NK-92 treated with Interleukin-12 subunit alpha and Interleukin-12 subunit beta, amount 100 ng/mL, for 24 hours (cell line): ENCODE results near the gene PCDHB5.
A peak's percentile ranks its signal among the peaks of the same experiment; 100 is the strongest.
"Not testable (repeated sequence)": the region's sequence is repeated elsewhere in the genome, so short reads cannot be mapped to it uniquely, and the experiment has no call there.

Experiments used
- DNase-seq: peaks from one replicate; lab custom pipeline; 2025; lab: John Stamatoyannopoulos, UW

Gene PCDHB5

GRCh38 chr5:141135030-141135717 is at the start of gene PCDHB5:
Gene PCDHB5 (plus strand): TSS chr5:141135206. CDS start chr5:141135435, 229 bp downstream.
- DNase-seq, result no peak

- no peak for DNase-seq
These were observed 40.3 kb upstream of the PCDHB5 start, which contains the start of gene PCDHB2 for GRCh38 chr5:141094481-141095262. Gene PCDHB2 (plus strand): TSS chr5:141094615. CDS start chr5:141094791, 176 bp downstream.

- no peak for DNase-seq
These were observed 39.8 kb upstream of the PCDHB5 start for GRCh38 chr5:141095263-141095641.

GRCh38 chr5:141096181-141096580 is 38.8 kb upstream of the PCDHB5 start:
- not testable (repeated sequence) for DNase-seq

- not testable (repeated sequence) for DNase-seq
These were observed 38.4 kb upstream of the PCDHB5 start for GRCh38 chr5:141096586-141096985.

GRCh38 chr5:141100243-141100805 is 34.7 kb upstream of the PCDHB5 start, which contains the start of gene PCDHB3:
Gene PCDHB3 (plus strand): TSS chr5:141100473. CDS start chr5:141100650, 177 bp downstream.
- peak; percentile 35 for DNase-seq

DNA sequence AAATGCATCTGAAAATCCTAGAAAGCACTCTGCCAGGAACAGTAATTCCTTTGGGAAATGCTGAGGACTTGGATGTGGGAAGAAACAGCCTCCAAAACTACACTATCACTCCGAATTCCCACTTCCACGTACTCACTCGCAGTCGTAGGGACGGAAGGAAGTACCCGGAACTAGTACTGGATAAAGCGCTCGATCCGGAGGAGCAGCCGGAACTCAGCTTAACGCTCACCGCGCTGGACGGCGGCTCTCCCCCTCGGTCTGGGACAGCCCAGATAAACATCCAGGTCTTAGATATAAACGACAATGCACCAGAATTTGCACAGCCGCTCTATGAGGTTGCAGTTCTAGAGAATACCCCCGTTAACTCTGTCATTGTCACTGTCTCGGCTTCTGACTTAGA is 33.9 kb upstream of the PCDHB5 start:
- no peak for DNase-seq

DNA sequence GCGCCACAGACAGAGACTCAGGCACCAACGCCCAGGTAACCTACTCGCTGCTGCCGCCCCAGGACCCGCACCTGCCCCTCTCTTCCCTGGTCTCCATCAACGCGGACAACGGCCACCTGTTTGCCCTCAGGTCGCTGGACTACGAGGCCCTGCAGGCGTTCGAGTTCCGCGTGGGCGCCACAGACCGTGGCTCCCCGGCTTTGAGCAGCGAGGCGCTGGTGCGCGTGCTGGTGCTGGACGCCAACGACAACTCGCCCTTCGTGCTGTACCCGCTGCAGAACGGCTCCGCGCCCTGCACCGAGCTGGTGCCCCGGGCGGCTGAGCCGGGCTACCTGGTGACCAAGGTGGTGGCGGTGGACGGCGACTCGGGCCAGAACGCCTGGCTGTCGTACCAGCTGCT is 32.9 kb upstream of the PCDHB5 start:
- not testable (repeated sequence) for DNase-seq

- DNase-seq, result not testable (repeated sequence)
These were observed 32.5 kb upstream of the PCDHB5 start for GRCh38 chr5:141102471-141102870.

- no peak for DNase-seq
These were observed 29.7 kb upstream of the PCDHB5 start for GRCh38 chr5:141105350-141105749.

- no peak for DNase-seq
These were observed 15.8 kb upstream of the PCDHB5 start for GRCh38 chr5:141119250-141119649.

- DNase-seq, result no peak
These were observed 13.4 kb upstream of the PCDHB5 start, which contains the start of gene PCDHB4 for GRCh38 chr5:141121563-141121962. Gene PCDHB4 (plus strand): TSS chr5:141121818. CDS start chr5:141121999, 181 bp downstream.

- DNase-seq, result no peak
These were observed 13.0 kb upstream of the PCDHB5 start for GRCh38 chr5:141121985-141122384.

- DNase-seq, result not testable (repeated sequence)
These were observed 11.4 kb upstream of the PCDHB5 start for GRCh38 chr5:141123396-141124135.

GRCh38 chr5:141127305-141127704 is 7.7 kb upstream of the PCDHB5 start:
- no peak for DNase-seq

DNA sequence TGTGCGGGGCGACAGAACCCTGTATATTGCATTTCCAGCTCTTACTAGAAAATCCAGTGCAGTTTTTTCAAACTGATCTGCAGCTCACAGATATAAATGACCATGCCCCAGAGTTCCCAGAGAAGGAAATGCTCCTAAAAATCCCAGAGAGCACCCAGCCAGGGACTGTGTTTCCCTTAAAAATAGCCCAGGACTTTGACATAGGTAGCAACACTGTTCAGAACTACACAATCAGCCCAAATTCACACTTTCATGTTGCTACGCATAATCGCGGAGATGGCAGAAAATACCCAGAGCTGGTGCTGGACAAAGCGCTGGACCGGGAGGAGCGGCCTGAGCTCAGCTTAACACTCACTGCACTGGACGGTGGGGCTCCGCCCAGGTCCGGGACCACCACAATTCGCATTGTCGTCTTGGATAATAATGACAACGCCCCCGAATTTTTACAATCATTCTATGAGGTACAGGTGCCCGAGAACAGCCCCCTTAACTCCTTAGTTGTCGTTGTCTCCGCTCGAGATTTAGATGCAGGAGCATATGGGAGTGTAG is 786 bp downstream of the PCDHB5 start:
- no peak for DNase-seq

DNA sequence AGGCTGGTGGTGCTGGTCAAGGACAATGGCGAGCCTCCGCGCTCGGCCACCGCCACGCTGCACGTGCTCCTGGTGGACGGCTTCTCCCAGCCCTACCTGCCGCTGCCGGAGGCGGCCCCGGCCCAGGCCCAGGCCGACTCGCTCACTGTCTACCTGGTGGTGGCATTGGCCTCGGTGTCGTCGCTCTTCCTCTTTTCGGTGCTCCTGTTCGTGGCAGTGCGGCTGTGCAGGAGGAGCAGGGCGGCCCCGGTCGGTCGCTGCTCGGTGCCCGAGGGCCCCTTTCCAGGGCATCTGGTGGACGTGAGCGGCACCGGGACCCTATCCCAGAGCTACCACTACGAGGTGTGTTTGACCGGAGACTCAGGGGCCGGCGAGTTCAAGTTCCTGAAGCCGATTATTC is 2.3 kb downstream of the PCDHB5 start:
- DNase-seq, result not testable (repeated sequence)

DNA sequence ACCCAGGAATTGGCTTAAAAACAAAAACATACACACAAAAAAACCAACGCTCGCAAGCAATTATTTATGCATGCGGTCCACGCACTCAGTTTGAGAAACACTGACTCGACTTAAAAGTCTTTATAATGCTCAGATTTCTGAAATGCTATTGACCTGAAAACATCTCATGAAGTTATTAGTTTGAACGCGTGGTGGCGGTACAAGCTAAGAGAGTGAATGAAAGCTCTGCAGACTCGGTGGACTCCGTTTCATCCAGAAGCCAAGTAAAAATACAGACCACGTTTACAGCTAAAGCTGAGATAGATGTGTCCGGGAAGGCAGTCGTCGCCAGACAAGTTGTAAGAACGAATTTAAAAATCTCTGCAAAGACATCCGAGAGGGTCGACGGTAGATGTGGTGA is 14.8 kb downstream of the PCDHB5 start, which contains the start of gene PCDHB6:
PCDHB6 (plus strand) TSS at position 246 of the 400 bp plus-strand sequence. CDS start 201 bp downstream, outside the sequence.
- no peak for DNase-seq

DNA sequence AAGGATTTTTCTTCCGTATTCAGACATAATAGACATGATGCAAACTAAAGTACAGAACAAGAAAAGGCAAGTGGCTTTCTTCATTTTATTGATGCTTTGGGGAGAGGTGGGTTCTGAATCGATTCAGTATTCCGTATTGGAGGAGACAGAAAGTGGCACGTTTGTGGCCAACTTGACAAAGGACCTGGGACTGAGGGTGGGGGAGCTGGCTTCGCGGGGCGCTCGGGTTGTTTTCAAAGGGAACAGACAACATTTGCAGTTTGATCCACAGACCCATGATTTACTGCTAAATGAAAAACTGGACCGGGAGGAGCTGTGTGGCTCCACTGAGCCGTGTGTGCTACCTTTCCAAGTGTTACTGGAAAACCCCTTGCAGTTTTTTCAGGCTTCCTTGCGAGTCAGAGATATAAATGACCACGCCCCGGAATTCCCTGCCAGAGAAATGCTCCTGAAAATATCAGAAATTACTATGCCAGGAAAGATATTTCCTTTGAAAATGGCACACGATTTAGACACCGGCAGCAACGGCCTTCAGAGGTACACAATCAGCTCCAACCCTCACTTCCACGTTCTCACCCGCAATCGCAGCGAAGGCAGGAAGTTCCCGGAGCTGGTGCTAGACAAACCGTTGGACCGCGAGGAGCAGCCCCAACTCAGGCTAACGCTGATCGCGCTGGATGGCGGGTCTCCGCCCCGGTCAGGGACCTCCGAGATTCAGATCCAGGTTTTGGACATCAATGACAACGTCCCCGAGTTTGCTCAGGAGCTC is 15.4 kb downstream of the PCDHB5 start:
- DNase-seq, result no peak

GRCh38 chr5:141150993-141151325 is 16.0 kb downstream of the PCDHB5 start:
- DNase-seq, result no peak

DNA sequence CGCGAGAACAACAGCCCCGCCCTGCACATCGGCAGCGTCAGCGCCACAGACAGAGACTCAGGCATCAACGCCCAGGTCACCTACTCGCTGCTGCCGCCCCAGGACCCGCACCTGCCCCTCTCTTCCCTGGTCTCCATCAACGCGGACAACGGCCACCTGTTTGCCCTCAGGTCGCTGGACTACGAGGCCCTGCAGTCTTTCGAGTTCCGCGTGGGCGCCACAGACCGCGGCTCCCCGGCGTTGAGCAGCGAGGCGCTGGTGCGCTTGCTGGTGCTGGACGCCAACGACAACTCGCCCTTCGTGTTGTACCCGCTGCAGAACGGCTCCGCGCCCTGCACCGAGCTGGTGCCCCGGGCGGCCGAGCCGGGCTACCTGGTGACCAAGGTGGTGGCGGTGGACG is 16.6 kb downstream of the PCDHB5 start:
- DNase-seq, result not testable (repeated sequence)
